GM21381 (cell line): Measurements from ENCODE around the gene GATA3.
A peak's percentile ranks its signal among the peaks of the same experiment; 100 is the strongest.

Experiments
- ATAC-seq: cut with Tn5 transposase; IDR thresholded peaks from one replicate; pipeline ENCODE4 v1.9.1; 2021; ENCODE audit warnings: mild to moderate bottlenecking, moderate library complexity; ENCODE audit not compliant: unreplicated experiment

The GATA3 gene

GRCh38 chr10:8088504-8088903, 34.0 kb downstream of the GATA3 start:
- peak; percentile 80 for ATAC-seq

DNA sequence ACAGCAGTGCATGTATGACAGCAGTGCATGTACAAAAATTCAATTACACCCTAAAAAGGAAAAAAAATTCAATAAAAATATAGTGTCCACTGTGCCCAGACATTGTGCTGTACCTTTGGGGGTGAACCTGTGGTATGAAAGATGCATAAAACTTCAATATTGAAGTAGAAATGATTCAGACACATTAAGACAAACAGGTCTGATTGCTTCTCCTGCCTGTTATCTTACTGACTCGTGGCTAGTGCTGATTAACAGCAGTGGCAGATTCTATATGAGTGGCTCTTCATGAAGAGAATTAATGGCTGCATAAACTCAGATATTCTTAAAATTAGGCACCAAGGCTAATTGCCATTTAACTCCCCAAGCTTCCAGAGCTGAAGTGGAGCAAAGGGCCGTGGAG, 37.9 kb downstream of the GATA3 start:
- no peak for ATAC-seq

GRCh38 chr10:8095959-8096358, 41.5 kb downstream of the GATA3 start:
- ATAC-seq = no peak

- ATAC-seq = no peak
Measured at GRCh38 chr10:8096931-8097330, 42.4 kb downstream of the GATA3 start.

DNA sequence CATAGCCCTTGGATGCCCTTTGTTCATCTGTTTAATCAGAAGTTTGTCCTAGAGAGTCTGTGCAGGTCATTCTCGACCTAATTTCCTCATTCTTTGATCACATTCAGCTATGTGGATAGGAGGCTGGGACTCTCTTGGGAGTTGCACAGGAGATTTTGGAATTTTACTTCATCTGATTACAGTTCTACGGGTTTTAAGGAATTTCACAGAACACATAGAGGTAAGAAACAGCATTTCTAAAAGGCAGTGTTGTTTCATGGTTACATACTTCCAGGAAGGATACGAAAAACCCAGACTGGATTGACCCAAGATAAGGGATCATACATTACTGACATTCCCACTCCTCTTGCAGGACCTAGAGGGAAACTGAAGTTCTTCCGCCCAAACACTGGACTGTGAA, 45.9 kb downstream of the GATA3 start:
- no peak for ATAC-seq

GRCh38 chr10:8102708-8103401, 48.4 kb downstream of the GATA3 start:
- peak; percentile 77 for ATAC-seq

- no peak for ATAC-seq
Measured at GRCh38 chr10:8103543-8103942, 49.1 kb downstream of the GATA3 start.

- no peak for ATAC-seq
Measured at GRCh38 chr10:8104005-8104404, 49.5 kb downstream of the GATA3 start.

DNA sequence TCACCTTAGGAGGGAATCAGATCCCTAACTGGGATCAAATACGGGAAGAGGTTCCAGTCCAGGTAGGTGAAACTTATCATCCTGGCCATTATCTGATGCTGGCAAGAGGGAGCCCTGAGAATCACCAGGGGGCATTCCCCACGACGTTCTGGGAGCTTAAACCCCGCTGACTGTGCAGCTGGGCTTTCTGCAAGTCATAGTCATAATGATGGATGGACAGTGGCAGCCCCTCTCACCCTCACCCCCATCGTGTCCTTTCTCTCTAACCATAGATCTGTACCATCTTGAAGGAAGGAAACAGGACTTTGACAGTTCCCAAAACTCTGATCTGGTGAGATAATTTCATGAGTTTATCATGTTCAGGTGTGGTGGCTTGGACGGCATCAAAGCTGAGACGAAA, 50.2 kb downstream of the GATA3 start:
- no peak for ATAC-seq

GRCh38 chr10:8105932-8106331, 51.4 kb downstream of the GATA3 start:
- no peak for ATAC-seq

DNA sequence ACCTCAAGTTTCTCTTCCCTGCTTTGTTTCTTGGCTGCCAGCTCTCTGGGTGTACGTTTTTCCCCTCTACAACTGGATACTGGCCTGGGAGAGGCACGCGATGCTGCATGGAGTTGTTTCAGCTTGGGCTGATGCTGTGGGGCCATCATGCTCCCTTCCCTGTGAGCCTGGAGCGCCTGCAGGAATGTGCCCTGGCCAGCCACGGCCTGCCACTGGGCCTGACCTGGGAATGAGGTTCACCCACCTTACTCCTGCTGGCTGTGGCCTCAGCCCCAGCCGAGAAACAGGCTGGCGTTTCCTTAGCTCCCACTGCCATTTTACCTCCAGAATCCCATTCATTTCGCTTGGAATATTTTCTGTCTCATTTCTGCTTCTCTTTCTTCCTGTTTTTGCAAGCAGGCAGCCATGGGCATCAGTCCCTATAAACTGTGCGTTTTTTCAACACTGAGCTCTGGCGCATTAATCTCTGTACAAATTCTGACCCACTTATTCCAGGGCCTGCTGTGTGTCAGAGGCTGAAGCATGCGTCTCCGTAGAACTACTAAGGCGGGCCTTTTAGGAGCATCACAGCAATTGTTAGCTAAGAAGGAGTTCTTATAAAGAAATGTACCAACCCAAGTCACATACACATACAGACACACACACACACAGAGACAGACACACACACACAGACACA, 57.9 kb downstream of the GATA3 start:
- ATAC-seq = no peak

DNA sequence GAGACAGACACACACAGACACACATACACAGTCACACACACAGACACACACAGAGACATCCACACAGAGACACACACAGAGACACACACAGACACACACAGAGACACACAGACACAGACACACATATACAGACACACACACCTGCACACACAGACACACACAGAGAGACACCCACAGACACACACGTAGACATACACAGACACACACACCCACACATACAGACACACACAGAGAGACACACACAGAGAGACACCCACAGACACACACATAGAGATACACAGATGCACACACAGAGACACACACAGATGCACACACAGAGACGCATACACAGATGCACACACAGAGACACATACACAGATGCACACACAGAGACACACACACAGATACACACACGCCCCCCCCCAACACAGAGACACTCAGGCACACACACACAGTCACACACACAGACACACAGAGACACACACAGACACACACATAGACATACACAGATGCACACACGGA, 58.5 kb downstream of the GATA3 start:
- no peak for ATAC-seq

GRCh38 chr10:8113616-8114015, 59.1 kb downstream of the GATA3 start:
- ATAC-seq = no peak

- no peak for ATAC-seq
Measured at GRCh38 chr10:8114741-8115617, 60.5 kb downstream of the GATA3 start.

DNA sequence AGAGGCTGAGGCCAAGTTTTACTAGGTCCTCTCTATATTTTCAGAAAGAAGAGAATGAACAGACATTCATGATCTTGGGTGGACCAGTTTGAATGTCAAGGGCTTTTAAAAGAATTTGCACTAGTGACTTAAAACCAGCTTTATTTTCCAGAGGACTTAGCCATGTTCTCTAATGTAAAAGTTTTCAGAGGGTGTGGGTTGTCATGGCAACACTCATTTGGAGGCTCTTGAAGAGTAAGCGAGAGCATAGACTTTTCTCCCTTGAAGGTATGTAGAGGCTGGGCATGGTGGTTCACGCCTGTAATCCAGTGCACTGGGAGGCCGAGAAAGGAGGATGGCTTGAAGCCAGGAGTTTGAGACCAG, 61.1 kb downstream of the GATA3 start:
- no peak for ATAC-seq

GRCh38 chr10:8116474-8116873, 62.0 kb downstream of the GATA3 start:
- no peak for ATAC-seq

GRCh38 chr10:8116926-8117493, 62.5 kb downstream of the GATA3 start:
- ATAC-seq = no peak

GRCh38 chr10:8121201-8121890, 66.9 kb downstream of the GATA3 start:
- ATAC-seq = no peak

DNA sequence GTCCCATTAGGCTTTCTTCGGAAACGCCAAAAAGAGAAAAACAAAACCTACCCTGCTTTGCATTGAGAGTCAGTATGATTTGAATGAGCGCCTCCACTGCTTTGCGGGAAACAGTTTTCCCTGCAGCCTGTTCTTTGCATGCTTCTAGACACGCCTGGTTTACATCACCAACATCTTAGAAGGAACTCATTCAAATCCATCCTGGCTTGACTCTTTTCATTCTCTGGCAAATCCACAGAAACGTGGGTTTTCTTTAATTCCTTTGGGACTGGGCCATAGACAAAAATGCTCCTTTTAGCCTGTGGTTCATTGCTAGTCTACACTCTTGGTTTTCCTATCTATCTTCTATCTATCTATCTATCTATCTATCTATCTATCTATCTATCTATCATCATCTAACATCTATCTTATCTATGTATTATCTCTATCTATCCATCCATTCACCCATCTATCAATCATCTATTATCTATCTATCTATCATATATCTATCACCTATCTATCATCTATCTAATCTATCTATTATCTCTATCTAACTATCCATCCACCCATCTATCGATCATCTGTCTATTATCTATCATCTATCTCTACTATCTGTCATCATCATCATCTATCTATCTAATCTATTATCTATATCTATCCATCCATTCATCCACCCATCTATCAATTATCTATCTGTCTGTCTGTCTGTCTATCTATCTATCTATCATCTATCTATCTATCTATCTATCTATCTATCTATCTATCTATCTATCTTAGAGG, 68.3 kb downstream of the GATA3 start:
- ATAC-seq = no peak

DNA sequence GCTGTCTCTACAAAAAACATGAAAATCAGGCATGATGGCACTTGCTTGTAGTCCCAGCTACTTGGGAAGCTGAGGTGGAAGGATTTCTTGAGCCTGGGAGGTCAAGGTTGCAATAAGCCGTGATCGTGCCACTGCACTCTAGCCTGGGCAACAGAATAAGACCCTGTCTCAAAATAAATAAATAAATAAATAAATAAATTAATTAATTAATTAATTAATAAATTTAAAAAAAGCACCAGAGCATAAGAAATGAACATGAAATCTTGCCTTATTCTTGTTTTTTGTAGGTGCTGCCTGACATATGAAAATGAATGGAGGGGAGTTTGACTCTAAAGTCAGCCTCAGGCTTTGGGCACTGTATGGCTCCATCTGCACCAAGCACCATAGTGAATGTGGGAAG, 69.9 kb downstream of the GATA3 start:
- ATAC-seq = no peak
